HG03571 (cell line): Measurements from ENCODE around the gene LENG1.

Experiments used
- ATAC-seq: cut with Tn5 transposase; IDR thresholded peaks from one replicate; pipeline ENCODE4 v1.9.1; 2021; ENCODE audit not compliant: unreplicated experiment

The LENG1 gene

DNA sequence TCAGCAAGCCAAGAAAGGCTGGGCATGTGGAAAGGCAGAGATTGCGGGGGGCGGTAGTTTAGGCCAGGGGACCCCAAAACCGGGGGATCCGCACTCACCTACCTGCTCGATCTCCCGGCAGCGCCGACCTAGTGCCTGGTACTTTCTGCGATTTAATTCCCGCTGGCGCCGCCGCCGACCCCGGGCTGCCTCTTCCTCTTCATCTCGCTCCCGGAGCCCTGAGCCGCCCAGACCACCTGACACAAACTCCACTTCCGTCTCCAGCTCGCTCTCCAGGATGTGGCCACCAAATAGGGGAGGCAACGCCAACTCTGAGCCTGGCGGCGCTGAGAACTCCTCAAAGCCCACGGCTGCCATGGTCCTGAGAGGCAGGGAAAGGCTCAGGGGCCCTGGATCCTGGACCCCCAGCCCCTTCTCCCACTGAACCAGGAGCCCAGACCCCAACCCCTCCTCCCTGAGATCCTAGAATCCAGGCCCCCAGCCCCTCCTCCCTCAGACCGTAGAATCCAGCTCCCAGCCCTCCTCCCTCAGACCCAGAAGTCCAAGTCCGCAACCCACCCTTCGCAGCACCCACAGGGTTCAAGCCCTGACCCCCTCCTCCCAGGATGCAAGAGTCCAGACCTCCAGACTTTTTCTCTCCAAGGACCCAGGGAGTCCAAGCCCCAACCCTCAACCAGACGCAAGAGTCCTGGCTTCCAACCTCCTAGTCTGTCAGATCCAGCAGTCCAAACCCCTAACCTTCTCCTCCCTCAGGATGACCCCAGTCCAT lies 45.0 kb downstream of the LENG1 start:
- ATAC-seq = no peak

DNA sequence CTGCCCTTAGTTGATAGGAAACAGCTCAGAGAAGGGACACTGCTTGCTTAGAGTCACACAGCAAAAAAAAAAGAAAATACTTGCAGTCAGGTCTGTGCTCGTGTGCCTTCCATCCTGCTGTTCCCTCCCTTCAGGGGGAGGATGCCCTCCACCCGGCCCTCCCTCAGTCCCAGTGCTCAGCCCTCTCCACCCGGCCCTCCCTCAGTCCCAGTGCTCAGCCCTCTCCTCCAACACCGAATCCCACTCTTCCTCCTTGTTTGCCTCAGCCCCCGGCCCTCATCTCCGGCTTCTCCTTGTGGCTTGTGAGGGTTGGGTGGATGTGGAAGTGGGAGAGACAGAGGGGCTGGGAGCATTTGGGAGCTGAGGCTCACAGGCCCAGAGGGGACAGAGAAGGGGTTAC lies 49.9 kb downstream of the LENG1 start:
- ATAC-seq = no peak

DNA sequence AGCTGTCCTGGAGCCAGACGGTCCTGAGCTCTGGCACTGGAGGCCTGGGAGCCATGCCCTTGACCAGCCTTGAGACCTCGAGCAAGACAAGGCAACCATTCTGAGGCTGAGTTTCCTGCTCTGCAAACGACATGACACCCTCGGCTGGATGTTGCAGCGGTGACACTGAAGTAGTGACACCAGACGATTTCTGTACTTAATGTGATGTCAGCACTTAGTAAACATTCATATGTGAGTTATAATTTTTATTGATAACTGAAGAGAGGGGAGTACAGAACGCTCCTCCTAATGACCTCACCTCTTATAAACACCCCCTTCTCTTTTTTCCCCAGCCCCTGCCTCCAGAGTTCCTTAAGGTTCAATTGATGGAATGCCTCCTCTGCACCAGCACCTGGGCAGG lies 51.0 kb downstream of the LENG1 start:
- no peak for ATAC-seq

DNA sequence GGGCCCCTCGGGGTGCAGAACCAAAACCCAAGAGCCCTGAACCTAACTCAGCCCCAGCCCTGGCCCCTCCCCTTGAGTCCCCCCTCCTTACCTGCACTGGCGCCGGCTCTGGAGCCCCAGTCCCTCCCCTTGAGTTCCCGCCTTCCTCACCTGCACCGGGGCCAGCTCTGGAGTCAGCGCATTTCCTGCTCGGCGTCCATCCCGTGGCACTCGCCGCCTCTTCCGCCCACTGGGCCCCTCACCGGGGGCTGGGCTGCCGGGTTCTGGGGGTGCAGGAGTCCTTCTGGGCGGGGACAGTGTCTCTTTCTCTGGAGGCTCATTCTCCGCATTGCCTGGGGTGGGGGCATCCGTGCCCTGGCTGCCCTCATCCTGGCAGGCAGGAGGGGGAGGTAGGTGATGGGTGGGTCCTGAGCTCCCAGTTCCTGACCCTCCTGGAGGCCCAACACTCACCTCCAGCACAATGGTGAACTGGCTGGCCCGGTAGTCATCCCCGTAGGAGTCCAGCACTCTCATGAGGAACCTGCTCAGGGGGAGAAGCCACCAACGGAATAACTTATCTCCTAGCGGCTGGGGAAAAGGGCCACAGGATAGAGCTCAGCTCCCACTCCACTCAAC lies 51.5 kb downstream of the LENG1 start:
- ATAC-seq = no peak

DNA sequence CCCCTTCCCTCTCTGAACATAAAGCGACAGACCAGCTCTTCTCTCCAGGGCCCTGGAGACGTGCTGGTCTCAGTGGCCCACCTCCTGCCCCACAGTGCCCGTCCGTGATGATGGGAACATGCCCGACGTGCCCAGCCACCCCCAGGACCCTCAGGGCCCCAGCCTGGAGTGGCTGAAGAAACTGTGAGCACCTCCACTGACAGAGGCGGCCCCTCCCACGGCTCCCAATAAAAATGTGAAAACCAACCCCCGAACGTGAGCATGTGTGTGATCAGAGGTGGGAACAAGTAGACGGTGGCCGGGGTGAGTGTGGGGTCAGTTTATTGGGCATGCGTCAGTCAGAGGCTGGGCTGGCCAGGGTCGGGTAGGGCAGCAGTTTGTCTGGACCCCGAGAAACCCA lies 52.8 kb downstream of the LENG1 start:
- no peak for ATAC-seq

GRCh38 chr19:54105796-54106195 lies 53.7 kb downstream of the LENG1 start:
- no peak for ATAC-seq
